GM18517 (cell line): ENCODE measurements around the gene CIAO3.

Experiments used
- ATAC-seq: cut with Tn5 transposase; IDR thresholded peaks from one replicate; pipeline ENCODE4 v1.9.1; 2021; ENCODE audit warnings: mild to moderate bottlenecking, moderate library complexity; ENCODE audit not compliant: unreplicated experiment

CIAO3 gene

GRCh38 chr16:736936-737481 is 3.8 kb downstream of the CIAO3 start:
- no peak for ATAC-seq

GRCh38 chr16:735982-736453 is 4.8 kb downstream of the CIAO3 start:
- no peak for ATAC-seq

GRCh38 chr16:734981-735881 is 5.6 kb downstream of the CIAO3 start:
- ATAC-seq: no peak

GRCh38 chr16:734208-734980 is 6.4 kb downstream of the CIAO3 start:
- no peak for ATAC-seq

GRCh38 chr16:733382-734207 is 7.2 kb downstream of the CIAO3 start:
- no peak for ATAC-seq

- no peak for ATAC-seq
These were observed 7.9 kb downstream of the CIAO3 start for GRCh38 chr16:732936-733335.

GRCh38 chr16:732332-732731 is 8.5 kb downstream of the CIAO3 start:
- no peak for ATAC-seq

- no peak for ATAC-seq
These were observed 9.9 kb downstream of the CIAO3 start for GRCh38 chr16:730666-731509.

- no peak for ATAC-seq
These were observed 10.8 kb downstream of the CIAO3 start for GRCh38 chr16:729768-730665.

- no peak for ATAC-seq
These were observed 11.7 kb downstream of the CIAO3 start for GRCh38 chr16:728890-729744.

- ATAC-seq: peak; percentile 36
These were observed 12.5 kb downstream of the CIAO3 start for GRCh38 chr16:728131-728889.

- no peak for ATAC-seq
These were observed 13.4 kb downstream of the CIAO3 start for GRCh38 chr16:727291-727977.

GRCh38 chr16:726438-727290 is 14.1 kb downstream of the CIAO3 start, which contains the start of the genes CCDC78 and HAGHL:
TSS of gene CCDC78 (minus strand) at chr16:726443. CDS start at chr16:726367, 76 bp downstream.
TSS of gene HAGHL (plus strand) at chr16:727106. CDS start at chr16:727510, 404 bp downstream.
- ATAC-seq: no peak

GRCh38 chr16:726188-726437 is 14.7 kb downstream of the CIAO3 start:
- ATAC-seq: no peak

- ATAC-seq: no peak
These were observed 15.2 kb downstream of the CIAO3 start for GRCh38 chr16:725463-726187.
